H9 (cell line): ENCODE data around the gene PTTG2. TPM values are rescaled to one million over a fixed set of nuclear protein-coding genes. Genes with fewer than 3 reads are reported as not detected.

Source experiments
- DNase-seq: peaks from one replicate; pipeline ENCODE4 v3.0.0-alpha.2; 2017
- H2AFZ ChIP-seq: one replicate; pipeline ENCODE4 v1.6.1; 2013; ENCODE audit warnings: mild to moderate bottlenecking, low read length, control low read depth, moderate library complexity
- H2AK5ac ChIP-seq: 2 replicates; pipeline ENCODE4 v1.6.1; 2013; ENCODE audit warnings: low read length, control low read depth, mixed read lengths; ENCODE audit not compliant: insufficient read length
- H2BK120ac ChIP-seq: one replicate; pipeline ENCODE4 v1.6.1; 2013; ENCODE audit warnings: low read depth, mild to moderate bottlenecking, low read length, control low read depth, inconsistent platforms; ENCODE audit not compliant: poor library complexity, severe bottlenecking
- H2BK12ac ChIP-seq: 2 replicates; pipeline ENCODE4 v1.6.1; 2013; ENCODE audit warnings: low read length, control low read depth, mixed read lengths, low read depth; ENCODE audit not compliant: insufficient read length
- H2BK15ac ChIP-seq: 2 replicates; pipeline ENCODE4 v1.6.1; 2013; ENCODE audit warnings: low read depth, low read length, control low read depth
- H2BK20ac ChIP-seq: one replicate; pipeline ENCODE4 v1.6.1; 2013; ENCODE audit warnings: low read depth, mild to moderate bottlenecking, low read length, control low read depth, inconsistent platforms; ENCODE audit not compliant: poor library complexity, severe bottlenecking
- H2BK5ac ChIP-seq: 2 replicates; pipeline ENCODE4 v1.6.1; 2013; ENCODE audit warnings: low read length, control low read depth, mixed read lengths; ENCODE audit not compliant: insufficient read length
- H3K14ac ChIP-seq: 2 replicates; pipeline ENCODE4 v1.6.1; 2013; ENCODE audit warnings: low read length, control low read depth; ENCODE audit not compliant: insufficient read depth
- H3K18ac ChIP-seq: 2 replicates; pipeline ENCODE4 v1.6.1; 2013; ENCODE audit warnings: low read depth, mild to moderate bottlenecking, mixed read lengths, low read length, control low read depth; ENCODE audit not compliant: insufficient read length
- H3K23ac ChIP-seq: 2 replicates; pipeline ENCODE4 v1.6.1; 2013; ENCODE audit warnings: low read length, control low read depth, mixed read lengths, low read depth; ENCODE audit not compliant: insufficient read length
- H3K23me2 ChIP-seq: 2 replicates; pipeline ENCODE4 v1.6.1; 2013; ENCODE audit warnings: low read depth, mild to moderate bottlenecking, mixed read lengths, low read length, control low read depth; ENCODE audit not compliant: insufficient read length, poor library complexity, severe bottlenecking
- H3K27ac ChIP-seq: 2 replicates; pipeline ENCODE4 v1.5.1; 2013; ENCODE audit warnings: low read length, control low read depth, mixed read lengths, low read depth; ENCODE audit not compliant: insufficient read length
- H3K27me3 ChIP-seq: 2 replicates; pipeline ENCODE4 v1.6.1; 2013; ENCODE audit warnings: low read length, control low read depth, inconsistent platforms; ENCODE audit not compliant: insufficient read depth
- H3K4ac ChIP-seq: 2 replicates; pipeline ENCODE4 v1.6.1; 2013; ENCODE audit warnings: low read depth, mild to moderate bottlenecking, control low read depth, inconsistent platforms, low read length, moderate library complexity
- H3K4me1 ChIP-seq: 2 replicates; pipeline ENCODE4 v1.6.1; 2013; ENCODE audit warnings: low read length, control low read depth, inconsistent platforms; ENCODE audit not compliant: insufficient read depth
- H3K4me2 ChIP-seq: 2 replicates; pipeline ENCODE4 v1.6.1; 2013; ENCODE audit warnings: low read length, control low read depth, mixed read lengths; ENCODE audit not compliant: insufficient read length, insufficient read depth
- H3K56ac ChIP-seq: 2 replicates; pipeline ENCODE4 v1.6.1; 2013; ENCODE audit warnings: low read depth, mild to moderate bottlenecking, mixed read lengths, low read length, control low read depth; ENCODE audit not compliant: insufficient read length
- H3K79me1 ChIP-seq: 2 replicates; pipeline ENCODE4 v1.6.1; 2013; ENCODE audit warnings: low read depth, mild to moderate bottlenecking, moderate library complexity, low read length, control low read depth, inconsistent platforms; ENCODE audit not compliant: insufficient read depth, poor library complexity, severe bottlenecking
- H3K79me2 ChIP-seq: 2 replicates; pipeline ENCODE4 v1.6.1; 2013; ENCODE audit warnings: low read length, control low read depth, inconsistent platforms; ENCODE audit not compliant: insufficient read depth
- H3K9ac ChIP-seq: 2 replicates; pipeline ENCODE4 v1.6.1; 2013; ENCODE audit warnings: low read length, control low read depth, mixed read lengths; ENCODE audit not compliant: insufficient read length; ENCODE audit errors: extremely low read depth
- H3K9me3 ChIP-seq: one replicate; pipeline ENCODE4 v1.6.1; 2013; ENCODE audit warnings: low read depth, low read length, inconsistent platforms; ENCODE audit not compliant: control insufficient read depth
- H3T11ph ChIP-seq: one replicate; pipeline ENCODE4 v1.6.1; 2013; ENCODE audit warnings: mild to moderate bottlenecking, low read length, control low read depth, inconsistent platforms
- H4K20me1 ChIP-seq: one replicate; pipeline ENCODE4 v1.6.1; 2013; ENCODE audit not compliant: control insufficient read depth, insufficient read length, insufficient read depth
- H4K5ac ChIP-seq: 2 replicates; pipeline ENCODE4 v1.6.1; 2013; ENCODE audit warnings: low read depth, mild to moderate bottlenecking, mixed read lengths, low read length, control low read depth; ENCODE audit not compliant: insufficient read length
- H4K8ac ChIP-seq: replicated peaks from 2 replicates; pipeline ENCODE4 v1.6.1; 2013; ENCODE audit warnings: low read length, control low read depth, mixed read lengths, low read depth; ENCODE audit not compliant: insufficient read length
- H4K91ac ChIP-seq: 2 replicates; pipeline ENCODE4 v1.6.1; 2013; ENCODE audit warnings: low read depth, mild to moderate bottlenecking, moderate library complexity, mixed read lengths, low read length, control low read depth; ENCODE audit not compliant: insufficient read length
- H3K27ac Mint-ChIP-seq, 3 experiments: 2 replicates in 2 of 3; 3 replicates in 1 of 3; pipeline ENCODE4 v1.8.0; 2020 to 2021; ENCODE audit warnings: mixed read lengths in 3 of 3, mild to moderate bottlenecking in 1 of 3, moderate library complexity in 1 of 3
- H3K27me3 Mint-ChIP-seq: 2 replicates; pipeline ENCODE4 v1.8.0; 2021; ENCODE audit warnings: low read depth, mild to moderate bottlenecking, moderate library complexity, mixed read lengths
- H3K36me3 Mint-ChIP-seq, 3 experiments: 2 replicates in 2 of 3; 3 replicates in 1 of 3; pipeline ENCODE4 v1.8.0; 2020 to 2021; ENCODE audit warnings: low read depth in 3 of 3, mixed read lengths in 3 of 3; ENCODE audit not compliant: insufficient read depth in 1 of 3
- H3K4me1 Mint-ChIP-seq, 2 experiments: 2 replicates each; pipeline ENCODE4 v1.8.0; 2020; ENCODE audit warnings: mixed read lengths in 2 of 2
- H3K4me3 Mint-ChIP-seq, 2 experiments: 2 replicates in 1 of 2; 3 replicates in 1 of 2; pipeline ENCODE4 v1.8.0; 2020 to 2021; ENCODE audit warnings: mild to moderate bottlenecking in 2 of 2, mixed read lengths in 2 of 2, moderate library complexity in 1 of 2
- H3K9me3 Mint-ChIP-seq, 2 experiments: 2 replicates in 1 of 2; 3 replicates in 1 of 2; pipeline ENCODE4 v1.8.0; 2020; ENCODE audit warnings: mild to moderate bottlenecking in 2 of 2, mixed read lengths in 2 of 2, moderate library complexity in 1 of 2
- WGBS: extraction: QIAGEN DNeasy Blood & Tissue Kit; methylation state at CpG from one replicate; pipeline ENCODE4 v1.1.7; 2013; ENCODE audit warnings: missing lambda C conversion rate, low lambda C conversion rate, mixed read lengths; ENCODE audit not compliant: insufficient read length; ENCODE audit errors: extremely low coverage; 5-methylcytosine and 5-hydroxymethylcytosine counted together
- total RNA-seq: library from RNA; stranded (reverse); gene quantifications from 2 replicates; pipeline ENCODE4 v1.2.1, GENCODE V29; 2021
- TF ChIP-seq, protein P1 (sequence below): fragments of 200-600 bp; sonication (generic); conservative IDR thresholded peaks from 3 replicates; pipeline ENCODE4 v1.8.0; 2021; ENCODE audit warnings: antibody characterized with exemption, mild to moderate bottlenecking

The PTTG2 gene
- total RNA-seq, 1 experiment from 2014 or later: not detected

DNA sequence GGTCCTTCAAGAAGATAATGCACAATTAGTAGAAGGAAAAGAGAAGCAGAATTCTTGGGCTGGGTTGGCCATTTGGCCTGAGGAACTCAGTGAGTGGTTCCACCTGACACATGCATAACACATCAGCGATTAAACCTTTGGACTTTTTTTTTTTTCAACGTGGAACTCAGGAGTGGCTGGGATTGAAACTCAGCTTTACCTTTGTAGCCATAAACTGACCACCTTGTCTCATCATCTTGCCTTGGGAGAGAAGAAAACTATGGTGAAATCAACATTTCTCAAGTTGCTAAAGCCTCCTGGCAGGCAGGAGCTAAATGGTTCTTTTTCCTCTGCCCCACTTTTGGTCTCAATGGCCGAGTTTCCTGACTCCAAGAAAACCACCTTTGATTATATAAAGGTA lies 16.3 kb downstream of the PTTG2 start:
- Histone ChIP-seq H2BK15ac (no peak overlapping the region), H3T11ph (peak overlapping the region; percentile 47), H4K5ac (no peak overlapping the region), H2AFZ (peak overlapping the region; percentile 90), H3K9me3 (no peaks in the 10 kb centered on the region), H3K4ac (no peak overlapping the region; the same call in 1 of the 2 replicates), H3K79me1 (no peaks in the 10 kb centered on the region), H2BK5ac (no peak overlapping the region), H2AK5ac (no peak overlapping the region), H3K23ac (no peak overlapping the region), H3K27me3 (no peaks in the 10 kb centered on the region), H3K56ac (no peak overlapping the region), H3K4me2 (peak overlapping the region; percentile 67), H4K8ac (no peak overlapping the region), H2BK12ac (peak overlapping the region; percentile 59), H2BK20ac (no peak overlapping the region), H3K18ac (peak overlapping the region; percentile 41), H3K79me2 (no peaks in the 10 kb centered on the region), H2BK120ac (peak overlapping the region; percentile 50), H3K27ac (no peak overlapping the region), H4K20me1 (no peaks in the 10 kb centered on the region), H4K91ac (no peak overlapping the region), H3K14ac (peak overlapping the region; percentile 62; the same call in 1 of the 2 replicates), H3K4me1 (peaks cover 10% of the 10 kb centered on the region), H3K9ac (peak overlapping the region; percentile 66), H3K23me2 (peaks cover 6% of the 10 kb centered on the region)
- H3K27me3 Mint-ChIP-seq: no peaks in the 10 kb centered on the region
- peaks cover 28 to 36% of the 10 kb centered on the region in 2 experiments for H3K4me1 Mint-ChIP-seq
- H3K36me3 Mint-ChIP-seq: peaks cover 0 to 6% (median 0%) of the 10 kb centered on the region in 3 experiments; a peak in 3 of 7 replicates
- DNase-seq: no peak
- TF ChIP-seq, protein P1, sequence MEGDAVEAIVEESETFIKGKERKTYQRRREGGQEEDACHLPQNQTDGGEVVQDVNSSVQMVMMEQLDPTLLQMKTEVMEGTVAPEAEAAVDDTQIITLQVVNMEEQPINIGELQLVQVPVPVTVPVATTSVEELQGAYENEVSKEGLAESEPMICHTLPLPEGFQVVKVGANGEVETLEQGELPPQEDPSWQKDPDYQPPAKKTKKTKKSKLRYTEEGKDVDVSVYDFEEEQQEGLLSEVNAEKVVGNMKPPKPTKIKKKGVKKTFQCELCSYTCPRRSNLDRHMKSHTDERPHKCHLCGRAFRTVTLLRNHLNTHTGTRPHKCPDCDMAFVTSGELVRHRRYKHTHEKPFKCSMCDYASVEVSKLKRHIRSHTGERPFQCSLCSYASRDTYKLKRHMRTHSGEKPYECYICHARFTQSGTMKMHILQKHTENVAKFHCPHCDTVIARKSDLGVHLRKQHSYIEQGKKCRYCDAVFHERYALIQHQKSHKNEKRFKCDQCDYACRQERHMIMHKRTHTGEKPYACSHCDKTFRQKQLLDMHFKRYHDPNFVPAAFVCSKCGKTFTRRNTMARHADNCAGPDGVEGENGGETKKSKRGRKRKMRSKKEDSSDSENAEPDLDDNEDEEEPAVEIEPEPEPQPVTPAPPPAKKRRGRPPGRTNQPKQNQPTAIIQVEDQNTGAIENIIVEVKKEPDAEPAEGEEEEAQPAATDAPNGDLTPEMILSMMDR: no peak
- peak overlapping the region; percentile 73 to 78 for H3K4me3 Mint-ChIP-seq
- peaks cover 7 to 8% of the 10 kb centered on the region in 2 experiments; a peak in 2 of 5 replicates for H3K9me3 Mint-ChIP-seq
- no CpG with 5 or more reads among the region's 3 CpGs for WGBS
- H3K27ac Mint-ChIP-seq: peak overlapping the region; percentile 82 to 92 (median 88); a peak in 4 of 7 replicates
